LHCN-M2 (cell line): ENCODE measurements around the gene VPREB3. TPM values are rescaled to one million over a fixed set of nuclear protein-coding genes. Genes with fewer than 3 reads are reported as not detected.

ENCODE experiments used
- DNase-seq: peaks from one replicate; pipeline ENCODE4 v3.0.0-alpha.2; 2012; ENCODE audit warnings: low read depth
- polyA plus RNA-seq: library from polyadenylated mRNA; unstranded; fragments of >200 nt; gene quantifications from one replicate; pipeline ENCODE4 v1.2.1, GENCODE V29; 2012; ENCODE audit warnings: missing spikeins
- total RNA-seq: library from RNA; depleted of rRNA; stranded (reverse); fragments of >200 nt; gene quantifications from 2 replicates; pipeline ENCODE4 v1.2.3, GENCODE V29; 2014; rRNA removed

Gene VPREB3
- total RNA-seq, result not detected in 2 replicates
- polyA plus RNA-seq, result 0.15 TPM

- DNase-seq, result no peak
Measured at GRCh38 chr22:23754220-23754919, at the start of gene VPREB3. VPREB3 (minus strand) TSS chr22:23754425; CDS start chr22:23754363, 62 bp downstream.

DNA sequence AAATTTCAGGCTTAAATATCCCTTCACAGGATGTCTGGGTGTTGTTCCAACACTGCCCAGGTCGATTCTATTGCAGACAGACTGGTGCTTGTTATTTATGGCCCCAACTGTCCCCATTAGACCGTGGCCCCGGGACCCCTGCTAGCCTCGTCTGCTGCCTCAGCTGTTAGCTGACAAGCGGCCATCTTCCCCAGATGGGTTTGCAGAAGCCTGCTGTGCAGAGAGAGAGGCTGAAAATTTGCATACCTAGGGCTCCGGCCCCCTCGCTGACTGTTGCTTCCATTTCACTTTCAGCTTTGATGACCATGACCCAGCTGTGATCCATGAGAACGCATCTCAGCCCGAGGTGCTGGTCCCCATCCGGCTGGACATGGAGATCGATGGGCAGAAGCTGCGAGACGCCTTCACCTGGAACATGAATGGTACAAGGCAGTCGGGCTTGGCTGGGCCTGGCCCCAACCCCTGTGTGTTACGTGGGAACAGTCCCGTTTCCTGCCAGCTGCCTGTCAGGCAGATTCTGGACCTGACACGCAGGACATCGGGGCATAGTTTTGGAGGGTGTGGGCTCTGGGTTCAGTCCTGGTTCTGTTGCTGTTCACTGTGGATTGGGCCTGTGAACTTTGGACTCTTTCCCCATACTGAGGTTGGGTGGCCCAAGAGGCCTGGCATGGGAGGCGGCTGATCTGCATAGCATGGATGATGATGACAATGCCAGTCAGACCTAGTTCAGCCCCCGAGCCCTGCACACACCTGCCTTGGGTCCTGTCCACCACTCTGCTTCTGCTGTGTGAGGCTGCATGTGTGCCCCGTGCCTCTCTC is 49.0 kb upstream of the VPREB3 start:
- no peak for DNase-seq

DNA sequence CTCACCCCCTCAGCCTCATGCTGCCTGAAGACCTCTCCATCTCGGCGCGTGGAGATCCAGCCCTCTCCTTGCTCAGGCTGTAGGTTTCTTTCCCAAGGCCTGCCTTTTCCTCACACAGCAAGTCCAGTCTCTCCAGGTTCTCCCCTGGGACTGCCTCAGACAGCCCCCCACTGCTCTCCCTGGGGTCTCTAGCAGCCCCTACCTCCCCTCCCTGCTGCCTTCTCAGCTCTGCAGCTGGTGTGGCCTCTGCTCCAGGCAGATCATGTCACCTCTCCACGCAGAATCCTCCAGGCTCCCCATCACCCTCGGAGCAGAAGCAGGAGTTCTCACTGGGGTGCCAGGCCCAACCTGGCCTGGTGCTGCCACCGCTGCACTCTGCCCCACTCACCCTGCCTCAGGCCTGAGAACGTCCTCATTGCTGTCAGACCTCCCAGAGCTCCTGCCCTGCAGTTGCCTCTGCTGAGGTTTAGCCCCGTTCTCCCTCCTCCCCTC is 47.7 kb upstream of the VPREB3 start:
- DNase-seq, result no peak

DNA sequence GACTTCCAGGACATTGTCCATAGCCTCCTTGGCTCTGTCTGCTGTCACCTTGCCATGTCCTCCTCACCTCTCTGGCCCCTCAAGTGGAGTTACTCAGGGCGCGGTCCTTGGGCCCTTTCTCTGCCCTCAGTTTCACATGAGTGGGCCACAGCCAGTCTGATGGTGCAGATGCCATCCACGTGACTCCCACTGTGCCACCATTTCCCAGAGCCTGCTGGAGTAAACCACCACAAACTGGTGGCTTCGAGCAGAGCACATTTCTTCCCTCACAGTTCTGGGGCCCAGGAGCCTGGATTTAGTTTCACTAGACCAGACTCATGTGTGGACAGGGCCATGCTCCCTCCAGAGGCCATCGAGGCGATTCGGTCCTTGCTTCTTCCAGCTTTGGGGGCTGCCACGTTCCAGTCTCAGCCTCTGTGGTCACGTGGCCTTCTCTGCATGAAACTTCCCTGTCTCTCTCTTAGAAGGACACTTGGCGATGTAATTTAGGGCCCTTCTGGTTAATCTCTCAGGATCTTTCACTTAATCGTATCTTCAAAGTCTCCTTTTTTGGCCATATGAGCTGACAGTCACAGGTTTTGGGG is 47.1 kb upstream of the VPREB3 start:
- DNase-seq, result no peak

DNA sequence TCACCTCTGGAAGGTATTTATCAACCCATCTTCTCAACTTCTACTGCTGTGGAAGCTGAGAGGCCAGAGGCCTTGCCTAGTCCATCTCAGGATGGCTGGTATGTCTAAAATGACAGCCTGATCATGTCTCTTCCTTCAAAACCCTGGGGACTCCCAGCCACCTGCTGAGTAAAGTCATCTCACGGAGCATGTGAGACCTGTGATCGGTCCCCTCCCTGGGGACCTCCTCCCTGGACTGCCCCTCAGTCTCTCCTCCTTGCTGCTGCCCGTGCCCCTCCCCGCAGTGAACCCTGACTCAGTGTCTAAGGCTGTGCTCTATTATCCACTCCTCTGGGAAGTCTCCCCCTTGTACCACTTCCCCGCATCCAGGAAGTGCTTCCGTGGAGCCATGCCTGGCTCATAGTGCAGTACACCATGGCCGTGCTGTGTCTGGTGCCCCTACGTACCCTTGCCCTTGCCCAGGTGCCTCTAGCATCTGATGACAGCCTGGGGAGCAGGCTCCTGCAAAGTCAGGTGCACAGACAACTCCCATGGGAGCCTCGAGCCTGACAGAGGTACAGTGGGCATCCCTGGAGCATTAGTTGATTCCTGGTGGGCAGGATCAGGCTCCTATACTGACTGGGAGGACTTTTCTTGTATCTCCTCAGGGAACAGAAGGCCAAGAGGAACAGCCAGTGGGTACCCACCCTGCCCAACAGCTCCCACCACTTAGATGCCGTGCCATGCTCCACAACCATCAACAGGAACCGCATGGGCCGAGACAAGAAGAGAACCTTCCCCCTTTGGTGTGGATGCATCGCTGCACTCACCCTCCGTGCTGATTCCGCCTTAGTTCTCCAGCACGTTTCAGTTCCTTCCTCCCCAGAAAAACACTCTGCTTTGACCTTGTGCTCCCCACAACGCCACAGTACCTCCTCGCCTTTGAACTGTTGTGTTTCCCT is 46.3 kb upstream of the VPREB3 start:
- DNase-seq, result no peak

GRCh38 chr22:23796461-23796860 is 42.2 kb upstream of the VPREB3 start:
- peak; percentile 56 for DNase-seq

- DNase-seq, result no peak
Measured at GRCh38 chr22:23793326-23793725, 39.1 kb upstream of the VPREB3 start.

DNA sequence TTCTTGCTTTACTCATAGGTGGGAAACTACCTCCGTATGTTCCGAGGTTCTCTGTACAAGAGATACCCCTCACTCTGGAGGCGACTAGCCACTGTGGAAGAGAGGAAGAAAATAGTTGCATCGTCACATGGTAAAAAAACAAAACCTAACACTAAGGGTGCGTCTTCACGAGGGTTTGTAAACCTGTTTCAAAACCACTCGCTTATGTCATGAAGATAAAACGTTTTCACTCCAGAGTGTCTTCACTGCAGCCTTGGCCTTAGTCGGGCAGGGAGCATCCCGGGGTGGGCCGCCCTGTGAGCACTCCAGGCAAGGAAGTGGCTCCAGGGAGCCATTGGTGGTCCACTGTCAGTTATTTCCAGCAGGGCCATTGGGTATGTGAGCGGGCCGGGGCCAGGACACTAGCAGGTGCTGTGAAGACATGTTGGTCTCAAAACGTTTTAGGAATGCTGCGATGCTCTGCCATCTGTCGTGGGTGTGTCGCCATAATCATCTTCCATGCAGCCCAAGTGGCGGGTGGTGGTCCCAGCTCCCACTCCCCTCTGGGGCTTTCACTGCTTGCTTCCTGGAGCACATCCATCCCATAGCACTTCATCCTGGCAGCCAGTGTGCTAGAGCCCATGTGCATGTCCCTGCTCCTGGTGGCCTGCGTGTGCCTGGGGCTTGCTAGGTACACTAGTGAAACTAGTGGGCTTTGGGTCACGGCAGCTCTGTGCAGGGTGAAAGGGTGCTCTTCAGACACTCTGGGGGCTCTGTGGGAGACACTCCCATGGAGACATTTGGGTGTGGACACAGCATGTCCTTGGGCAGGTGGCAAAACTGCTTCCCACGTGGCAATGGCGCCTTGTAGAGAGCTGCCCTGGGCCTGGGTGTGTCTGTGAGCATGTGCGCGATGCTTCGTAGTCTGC is 37.8 kb upstream of the VPREB3 start:
- DNase-seq, result no peak

- no peak for DNase-seq
Measured at GRCh38 chr22:23790819-23791737, 36.9 kb upstream of the VPREB3 start.

- no peak for DNase-seq
Measured at GRCh38 chr22:23789638-23790037, 35.4 kb upstream of the VPREB3 start.

DNA sequence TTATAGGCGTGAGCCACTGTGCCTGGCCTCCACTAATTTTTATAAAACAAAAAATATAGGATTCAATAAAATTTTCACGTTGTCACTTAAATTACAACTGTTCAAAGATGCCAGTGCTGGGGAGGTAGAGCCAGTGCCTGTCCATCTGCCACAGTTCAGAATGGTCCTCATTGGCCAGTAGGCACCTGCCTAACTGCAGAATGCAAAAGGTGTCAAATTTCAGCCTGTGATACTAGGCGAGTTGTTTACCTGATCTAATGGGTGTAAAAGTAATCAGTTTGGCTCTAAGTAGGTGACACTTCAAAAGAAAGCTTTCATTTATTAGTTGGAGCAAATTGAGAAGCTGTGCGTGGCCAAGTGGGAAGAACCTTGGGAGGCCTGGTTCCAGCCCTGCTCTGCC is 34.9 kb upstream of the VPREB3 start:
- no peak for DNase-seq

DNA sequence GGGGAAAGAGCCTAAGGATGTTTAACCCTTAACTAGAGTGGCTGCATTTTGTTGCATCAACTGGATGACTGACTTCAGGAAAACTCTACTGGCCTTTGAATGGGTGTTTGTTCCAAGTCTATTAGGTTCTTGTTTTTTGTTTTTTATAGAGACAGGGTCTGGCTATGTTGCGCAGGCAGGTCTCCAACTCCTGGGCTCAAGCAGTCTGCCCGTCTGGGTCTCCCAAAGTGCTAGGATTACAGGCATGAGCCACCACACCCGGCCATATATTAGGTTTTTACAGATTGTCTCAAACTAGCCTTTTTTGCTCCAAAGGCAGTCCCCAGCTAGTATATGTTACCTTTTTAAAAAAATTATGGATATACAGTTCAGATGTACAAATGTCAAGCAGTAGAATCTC is 33.7 kb upstream of the VPREB3 start:
- DNase-seq, result no peak

DNA sequence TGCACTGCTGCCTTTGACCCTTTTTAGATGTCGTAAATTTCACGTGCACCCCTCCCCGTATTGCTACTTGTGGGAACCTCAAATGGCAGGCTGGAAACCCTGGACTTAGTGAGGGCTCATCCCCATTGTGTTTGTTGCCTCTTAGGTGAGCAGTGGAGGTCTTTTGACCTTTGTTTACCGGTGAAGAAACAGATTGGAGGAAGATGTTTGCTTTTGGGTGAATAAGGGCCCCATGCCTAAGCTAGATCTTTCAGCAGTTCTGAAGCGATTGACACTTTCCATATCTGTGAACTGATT is 33.3 kb upstream of the VPREB3 start:
- DNase-seq, result no peak

DNA sequence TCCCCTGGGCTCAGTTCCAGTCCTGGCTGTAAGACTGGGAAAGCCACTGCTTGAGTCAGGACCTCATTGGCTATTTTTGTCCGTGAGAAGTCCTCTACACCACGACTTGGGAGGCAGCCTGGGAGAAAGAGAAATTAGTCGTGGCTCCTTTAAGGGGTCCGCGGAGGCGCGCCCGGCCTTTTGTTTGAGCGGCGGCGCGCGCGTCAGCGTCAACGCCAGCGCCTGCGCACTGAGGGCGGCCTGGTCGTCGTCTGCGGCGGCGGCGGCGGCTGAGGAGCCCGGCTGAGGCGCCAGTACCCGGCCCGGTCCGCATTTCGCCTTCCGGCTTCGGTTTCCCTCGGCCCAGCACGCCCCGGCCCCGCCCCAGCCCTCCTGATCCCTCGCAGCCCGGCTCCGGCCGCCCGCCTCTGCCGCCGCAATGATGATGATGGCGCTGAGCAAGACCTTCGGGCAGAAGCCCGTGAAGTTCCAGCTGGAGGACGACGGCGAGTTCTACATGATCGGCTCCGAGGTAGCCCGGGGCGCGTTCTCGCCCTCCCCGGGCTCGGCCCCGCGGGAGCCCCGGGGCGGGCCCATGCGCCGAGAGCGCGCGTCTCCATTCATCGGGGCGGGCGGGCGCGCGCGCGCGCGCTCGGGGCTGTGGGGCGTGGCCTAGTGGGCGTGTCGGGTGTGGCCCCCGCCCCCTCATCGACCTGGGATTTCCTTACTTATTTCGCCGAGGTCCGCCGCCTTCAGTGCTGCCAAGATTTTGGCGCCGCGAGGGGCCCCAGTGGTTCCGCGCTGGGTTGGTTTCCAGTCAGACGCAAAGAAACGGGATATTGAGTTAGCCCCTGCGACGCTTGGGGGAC is 32.8 kb upstream of the VPREB3 start, which contains the start of gene SMARCB1:
Gene SMARCB1, plus strand, starts transcription at position 215 of the 848 bp plus-strand sequence. Its CDS starts 204 bp downstream, at position 419.
- peak; percentile 91 for DNase-seq

DNA sequence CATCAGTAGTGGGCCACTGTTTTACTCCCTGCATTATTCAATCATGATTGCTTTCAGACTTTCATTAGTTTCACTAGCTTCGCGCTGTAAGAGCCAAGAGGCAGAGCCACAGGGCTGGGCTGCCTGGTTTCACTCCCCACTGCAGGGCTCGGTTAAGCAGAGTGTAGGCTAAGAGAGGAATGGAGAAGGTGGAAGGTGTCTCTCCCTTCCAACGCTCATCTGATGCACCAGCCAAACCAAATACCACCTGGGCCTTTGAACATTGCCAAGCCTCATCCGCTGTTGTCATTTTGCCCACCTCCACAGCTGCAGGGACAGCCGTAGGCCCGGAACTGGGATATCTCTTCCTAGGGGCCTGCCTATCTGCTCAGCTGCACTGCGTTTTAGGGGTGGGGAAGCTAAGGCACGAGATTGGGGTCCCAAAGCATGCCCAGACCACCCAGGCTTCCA is 32.1 kb upstream of the VPREB3 start:
- no peak for DNase-seq

DNA sequence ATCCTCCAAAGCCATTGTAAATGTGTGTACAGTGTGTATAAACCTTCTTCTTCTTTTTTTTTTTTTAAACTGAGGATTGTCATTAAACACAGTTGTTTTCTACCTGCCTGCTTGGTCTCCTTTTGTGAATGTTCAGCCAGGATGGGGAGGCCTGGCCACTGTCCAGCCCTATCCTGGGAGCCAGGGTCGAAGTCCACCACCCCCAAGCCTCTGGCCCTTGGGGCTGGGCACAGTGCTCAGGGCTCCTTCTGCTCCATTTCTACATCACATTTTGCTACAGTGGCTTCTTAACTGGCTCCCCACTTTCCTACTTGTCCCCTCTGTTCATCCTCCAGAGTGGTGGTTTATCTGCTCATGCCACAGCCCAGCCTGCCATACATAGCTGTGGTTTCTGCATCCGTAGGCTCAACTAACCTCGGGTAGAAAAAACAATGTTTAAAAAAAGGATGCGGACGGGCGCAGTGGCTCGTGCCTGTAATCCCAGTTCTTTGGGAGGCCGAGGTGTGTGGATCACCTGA is 30.0 kb upstream of the VPREB3 start:
- DNase-seq, result peak; percentile 82

DNA sequence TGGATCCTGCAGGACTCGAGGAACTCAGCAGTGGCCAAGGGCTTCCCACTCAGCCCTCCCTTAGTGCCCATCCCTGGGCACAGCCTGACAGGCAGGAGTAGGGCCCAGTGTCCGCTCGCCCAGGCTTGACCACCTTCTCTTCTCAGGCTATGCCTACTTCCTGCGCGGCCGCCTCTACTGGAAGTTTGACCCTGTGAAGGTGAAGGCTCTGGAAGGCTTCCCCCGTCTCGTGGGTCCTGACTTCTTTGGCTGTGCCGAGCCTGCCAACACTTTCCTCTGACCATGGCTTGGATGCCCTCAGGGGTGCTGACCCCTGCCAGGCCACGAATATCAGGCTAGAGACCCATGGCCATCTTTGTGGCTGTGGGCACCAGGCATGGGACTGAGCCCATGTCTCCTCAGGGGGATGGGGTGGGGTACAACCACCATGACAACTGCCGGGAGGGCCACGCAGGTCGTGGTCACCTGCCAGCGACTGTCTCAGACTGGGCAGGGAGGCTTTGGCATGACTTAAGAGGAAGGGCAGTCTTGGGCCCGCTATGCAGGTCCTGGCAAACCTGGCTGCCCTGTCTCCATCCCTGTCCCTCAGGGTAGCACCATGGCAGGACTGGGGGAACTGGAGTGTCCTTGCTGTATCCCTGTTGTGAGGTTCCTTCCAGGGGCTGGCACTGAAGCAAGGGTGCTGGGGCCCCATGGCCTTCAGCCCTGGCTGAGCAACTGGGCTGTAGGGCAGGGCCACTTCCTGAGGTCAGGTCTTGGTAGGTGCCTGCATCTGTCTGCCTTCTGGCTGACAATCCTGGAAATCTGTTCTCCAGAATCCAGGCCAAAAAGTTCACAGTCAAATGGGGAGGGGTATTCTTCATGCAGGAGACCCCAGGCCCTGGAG is 29.3 kb upstream of the VPREB3 start:
- DNase-seq, result no peak
